Measurements from ENCODE around the gene OSTN. TPM values are rescaled to one million over a fixed set of nuclear protein-coding genes. Genes with fewer than 3 reads are reported as not detected.

OSTN gene
- total and polyA plus RNA-seq, 4 experiments from 2014 or later: not detected

DNA sequence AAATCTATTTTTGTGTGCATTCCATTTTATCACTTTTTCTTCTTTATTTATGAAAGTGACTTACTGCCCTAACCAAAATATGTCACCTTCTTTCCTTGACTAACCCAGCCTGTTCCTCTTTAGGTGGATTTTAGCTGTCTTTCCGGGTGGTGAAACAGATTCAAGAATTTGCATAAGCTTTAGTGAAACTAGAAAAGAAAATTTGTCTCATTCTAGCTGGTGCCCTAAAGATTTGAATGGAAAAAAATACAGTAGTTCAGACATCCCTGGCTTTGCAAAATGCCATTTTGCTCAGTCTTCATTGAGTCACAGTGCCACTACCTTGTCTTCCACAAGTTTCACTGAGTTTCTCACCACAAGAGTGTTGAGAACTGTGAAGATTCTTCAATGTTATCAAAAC lies 102.0 kb downstream of the OSTN start:
- no peak overlapping the region for H3K4me3 ChIP-seq (ENCODE audit: low read length in 2 of 2)
- H3K36me3 ChIP-seq (ENCODE audit: insufficient read depth, low read length): no peaks in the 10 kb centered on the region
- no peak overlapping the region for H3K4me3 Mint-ChIP-seq
- no peaks in the 10 kb centered on the region for H3K9me3 ChIP-seq (ENCODE audit: control insufficient read depth in 1 of 2, low read length in 2 of 2)
- peaks cover 0 to 4% (median 1%) of the 10 kb centered on the region in 8 donors for H3K9me3 Mint-ChIP-seq
- intact Hi-C loops (cut with micrococcal nuclease): no loop called here
- H3K4me1 ChIP-seq (ENCODE audit: insufficient read depth, low read length): no peaks in the 10 kb centered on the region
- ChIA-PET CTCF (ENCODE audit: partially characterized antibody) (no interaction called here), POLR2A (ENCODE audit: partially characterized antibody) (no interaction called here)
- peaks cover 0 to 2% of the 10 kb centered on the region in 2 donors for H3K27me3 Mint-ChIP-seq
- no peaks in the 10 kb centered on the region for H3K36me3 Mint-ChIP-seq
- no peaks in the 10 kb centered on the region for H3K27me3 ChIP-seq (ENCODE audit: insufficient read depth, low read length)
- no peak overlapping the region for H3K27ac ChIP-seq (ENCODE audit: low read depth, low read length)
- H3K27ac Mint-ChIP-seq: peak overlapping the region in 1 of 7 donors; percentile 10
- DNase-seq: no peak
- H3K4me1 Mint-ChIP-seq: no peaks in the 10 kb centered on the region

DNA sequence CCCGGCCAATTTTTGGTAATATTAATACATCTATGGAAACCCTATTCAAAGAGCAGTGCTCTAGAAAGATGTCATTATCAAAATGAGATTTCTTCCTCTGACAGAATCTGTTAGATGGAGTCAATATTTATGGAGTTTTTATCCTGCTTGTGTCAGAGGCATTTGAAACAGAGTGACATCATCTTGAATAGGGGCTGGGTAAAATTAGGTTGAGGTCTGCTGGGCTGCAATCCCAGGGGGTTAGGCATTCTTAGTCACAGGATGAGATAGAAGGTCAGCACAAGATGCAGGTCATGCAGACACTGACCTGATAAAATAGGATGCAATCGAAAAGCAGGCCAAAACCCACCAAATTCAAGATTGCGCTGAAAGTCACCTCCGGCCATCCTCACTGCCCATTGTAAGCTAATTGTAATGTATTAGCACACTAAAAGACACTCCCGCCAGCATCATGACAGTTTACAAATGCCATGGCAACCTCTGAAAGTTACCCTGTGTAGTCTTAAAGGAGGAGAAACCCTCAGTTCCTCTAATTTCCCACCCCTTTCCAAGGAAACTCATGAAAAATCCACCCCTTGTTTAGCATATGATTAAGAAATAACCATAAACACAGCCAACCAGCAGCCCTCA lies 102.9 kb downstream of the OSTN start:
- ChIA-PET POLR2A (ENCODE audit: partially characterized antibody) (no interaction called here), CTCF (ENCODE audit: partially characterized antibody) (no interaction called here)
- Histone ChIP-seq H3K27ac (ENCODE audit: low read depth, low read length) (no peak overlapping the region), H3K4me3 (ENCODE audit: low read length in 2 of 2) (no peak overlapping the region), H3K9me3 (ENCODE audit: control insufficient read depth in 1 of 2, low read length in 2 of 2) (no peaks in the 10 kb centered on the region), H3K36me3 (ENCODE audit: insufficient read depth, low read length) (no peaks in the 10 kb centered on the region), H3K4me1 (ENCODE audit: insufficient read depth, low read length) (no peaks in the 10 kb centered on the region), H3K27me3 (ENCODE audit: insufficient read depth, low read length) (no peaks in the 10 kb centered on the region)
- no peak for DNase-seq
- H3K27ac Mint-ChIP-seq: no peak overlapping the region
- no peaks in the 10 kb centered on the region for H3K36me3 Mint-ChIP-seq
- H3K27me3 Mint-ChIP-seq: peaks cover 0 to 2% of the 10 kb centered on the region in 2 donors
- no peak overlapping the region for H3K4me3 Mint-ChIP-seq
- intact Hi-C loops (cut with micrococcal nuclease): no loop called here
- peaks cover 0 to 4% (median 1%) of the 10 kb centered on the region in 8 donors for H3K9me3 Mint-ChIP-seq
- H3K4me1 Mint-ChIP-seq: no peaks in the 10 kb centered on the region

DNA sequence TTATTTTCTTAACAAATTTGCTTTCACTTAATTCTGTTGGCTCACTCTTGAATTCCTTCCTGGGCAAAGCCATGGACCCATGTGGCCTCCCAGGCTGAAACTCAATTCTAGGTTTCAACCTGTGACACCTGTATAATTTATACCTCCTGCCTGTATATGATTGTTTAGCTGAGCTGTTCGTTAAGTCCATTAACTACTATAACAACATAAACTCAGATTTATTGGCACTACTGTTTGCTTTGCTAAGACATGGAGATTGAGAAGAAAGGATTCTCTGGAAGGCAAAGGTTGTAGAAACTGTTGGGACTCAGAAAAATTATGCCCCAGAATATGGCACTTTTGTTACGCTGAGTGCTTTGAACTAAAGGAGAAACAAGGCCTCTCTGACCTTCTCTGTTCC lies 103.4 kb downstream of the OSTN start:
- no peak overlapping the region for H3K4me3 ChIP-seq (ENCODE audit: low read length in 2 of 2)
- H3K27ac ChIP-seq (ENCODE audit: low read depth, low read length): no peak overlapping the region
- Mint-ChIP-seq H3K9me3 (peaks cover 0 to 4% (median 0%) of the 10 kb centered on the region in 8 donors), H3K4me1 (no peaks in the 10 kb centered on the region), H3K27me3 (peaks cover 0 to 2% of the 10 kb centered on the region in 2 donors), H3K36me3 (no peaks in the 10 kb centered on the region), H3K4me3 (no peak overlapping the region), H3K27ac (no peak overlapping the region)
- CTCF ChIA-PET (ENCODE audit: partially characterized antibody): no interaction called here
- no peaks in the 10 kb centered on the region for H3K4me1 ChIP-seq (ENCODE audit: insufficient read depth, low read length)
- H3K36me3 ChIP-seq (ENCODE audit: insufficient read depth, low read length): no peaks in the 10 kb centered on the region
- POLR2A ChIA-PET (ENCODE audit: partially characterized antibody): no interaction called here
- intact Hi-C loops (cut with micrococcal nuclease): no loop called here
- H3K27me3 ChIP-seq (ENCODE audit: insufficient read depth, low read length): no peaks in the 10 kb centered on the region
- no peaks in the 10 kb centered on the region for H3K9me3 ChIP-seq (ENCODE audit: control insufficient read depth in 1 of 2, low read length in 2 of 2)
- no peak for DNase-seq

DNA sequence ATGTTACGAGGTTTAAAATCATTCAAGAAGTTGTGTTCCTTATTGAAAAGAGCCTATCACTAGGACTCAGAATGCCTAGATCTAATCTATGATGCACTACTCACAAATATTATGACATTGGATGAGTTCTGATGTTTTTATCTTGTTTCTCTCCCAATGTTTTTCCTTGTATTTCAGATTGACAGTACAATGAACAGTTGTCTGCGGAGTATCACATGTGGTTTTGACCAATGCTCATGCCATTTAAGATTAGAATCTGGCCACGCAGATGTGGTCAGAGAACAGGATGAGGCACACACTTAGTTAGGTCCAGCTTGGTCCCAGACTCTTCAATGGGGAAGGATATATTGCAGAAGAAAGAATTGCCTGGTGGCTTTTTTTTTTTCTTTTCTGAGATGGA lies 104.6 kb downstream of the OSTN start:
- no peak overlapping the region for H3K4me3 ChIP-seq (ENCODE audit: low read length in 2 of 2)
- DNase-seq: no peak
- H3K27me3 ChIP-seq (ENCODE audit: insufficient read depth, low read length): no peaks in the 10 kb centered on the region
- H3K4me3 Mint-ChIP-seq: no peak overlapping the region
- H3K27me3 Mint-ChIP-seq: peaks cover 0 to 2% of the 10 kb centered on the region in 2 donors
- CTCF ChIA-PET (ENCODE audit: partially characterized antibody): no interaction called here
- H3K9me3 Mint-ChIP-seq: peaks cover 0 to 2% (median 0%) of the 10 kb centered on the region in 8 donors
- H3K4me1 ChIP-seq (ENCODE audit: insufficient read depth, low read length): no peaks in the 10 kb centered on the region
- H3K36me3 Mint-ChIP-seq: no peaks in the 10 kb centered on the region
- POLR2A ChIA-PET (ENCODE audit: partially characterized antibody): no interaction called here
- H3K27ac Mint-ChIP-seq: no peak overlapping the region
- H3K9me3 ChIP-seq (ENCODE audit: control insufficient read depth in 1 of 2, low read length in 2 of 2): no peaks in the 10 kb centered on the region
- H3K27ac ChIP-seq (ENCODE audit: low read depth, low read length): no peak overlapping the region
- intact Hi-C loops (cut with micrococcal nuclease): no loop called here
- H3K36me3 ChIP-seq (ENCODE audit: insufficient read depth, low read length): no peaks in the 10 kb centered on the region
- H3K4me1 Mint-ChIP-seq: no peaks in the 10 kb centered on the region

DNA sequence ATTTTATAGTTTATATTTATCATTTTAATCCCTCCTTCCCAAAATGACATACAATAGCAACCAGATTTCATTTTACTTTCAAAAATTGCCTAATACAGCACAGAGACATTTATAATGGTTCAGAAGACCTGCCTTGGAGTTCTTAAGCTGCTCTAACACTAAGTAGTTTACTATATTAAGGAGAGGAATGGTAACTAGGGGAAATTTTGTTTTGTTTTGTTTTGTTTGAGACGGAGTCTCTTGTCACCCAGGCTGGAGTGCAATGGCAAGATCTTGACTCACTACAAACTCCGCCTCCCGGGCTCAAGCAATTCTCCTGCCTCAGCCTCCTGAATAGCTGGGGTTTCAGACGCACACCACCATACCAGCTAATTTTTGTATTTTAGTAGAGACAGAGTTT lies 107.4 kb downstream of the OSTN start:
- no peaks in the 10 kb centered on the region for H3K36me3 ChIP-seq (ENCODE audit: insufficient read depth, low read length)
- ChIA-PET CTCF (ENCODE audit: partially characterized antibody) (no interaction called here), POLR2A (ENCODE audit: partially characterized antibody) (no interaction called here)
- H3K9me3 ChIP-seq (ENCODE audit: control insufficient read depth in 1 of 2, low read length in 2 of 2): no peaks in the 10 kb centered on the region
- Mint-ChIP-seq H3K4me1 (no peaks in the 10 kb centered on the region), H3K4me3 (no peak overlapping the region), H3K27ac (no peak overlapping the region), H3K9me3 (peaks cover 0 to 2% (median 0%) of the 10 kb centered on the region in 8 donors), H3K36me3 (no peaks in the 10 kb centered on the region), H3K27me3 (no peaks in the 10 kb centered on the region)
- no peaks in the 10 kb centered on the region for H3K4me1 ChIP-seq (ENCODE audit: insufficient read depth, low read length)
- H3K27me3 ChIP-seq (ENCODE audit: insufficient read depth, low read length): no peaks in the 10 kb centered on the region
- no peak overlapping the region for H3K27ac ChIP-seq (ENCODE audit: low read depth, low read length)
- intact Hi-C loops (cut with micrococcal nuclease): no loop called here
- H3K4me3 ChIP-seq (ENCODE audit: low read length in 2 of 2): no peak overlapping the region
- DNase-seq: no peak

DNA sequence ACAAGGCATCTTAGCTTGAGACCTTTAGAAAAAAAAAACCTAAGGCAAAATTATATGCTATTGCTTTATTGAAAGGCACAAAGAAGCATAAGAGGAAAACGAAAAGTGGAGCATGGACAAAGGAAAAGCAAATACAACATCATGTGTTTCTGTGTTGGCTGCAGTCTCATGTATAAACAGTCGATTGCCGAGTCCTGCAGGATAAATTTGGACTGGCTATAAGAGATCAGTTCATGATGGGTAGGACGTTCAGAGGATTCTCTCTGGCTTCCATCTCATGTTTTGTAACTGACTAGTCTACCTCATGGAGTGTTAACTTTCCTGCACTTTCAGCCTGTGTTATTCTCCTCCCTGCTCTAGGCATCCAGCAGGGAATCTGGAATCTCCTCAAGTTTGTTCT lies 108.3 kb downstream of the OSTN start:
- H3K27ac ChIP-seq (ENCODE audit: low read depth, low read length): no peak overlapping the region
- CTCF ChIA-PET (ENCODE audit: partially characterized antibody): no interaction called here
- no peaks in the 10 kb centered on the region for H3K27me3 ChIP-seq (ENCODE audit: insufficient read depth, low read length)
- no peak for DNase-seq
- no peaks in the 10 kb centered on the region for H3K9me3 ChIP-seq (ENCODE audit: control insufficient read depth in 1 of 2, low read length in 2 of 2)
- Mint-ChIP-seq H3K36me3 (no peaks in the 10 kb centered on the region), H3K27ac (no peak overlapping the region), H3K27me3 (no peaks in the 10 kb centered on the region), H3K9me3 (peaks cover 0 to 3% (median 0%) of the 10 kb centered on the region in 8 donors), H3K4me3 (no peak overlapping the region), H3K4me1 (no peaks in the 10 kb centered on the region)
- intact Hi-C loops (cut with micrococcal nuclease): no loop called here
- H3K4me1 ChIP-seq (ENCODE audit: insufficient read depth, low read length): no peaks in the 10 kb centered on the region
- no peak overlapping the region for H3K4me3 ChIP-seq (ENCODE audit: low read length in 2 of 2)
- H3K36me3 ChIP-seq (ENCODE audit: insufficient read depth, low read length): no peaks in the 10 kb centered on the region
- POLR2A ChIA-PET (ENCODE audit: partially characterized antibody): no interaction called here

DNA sequence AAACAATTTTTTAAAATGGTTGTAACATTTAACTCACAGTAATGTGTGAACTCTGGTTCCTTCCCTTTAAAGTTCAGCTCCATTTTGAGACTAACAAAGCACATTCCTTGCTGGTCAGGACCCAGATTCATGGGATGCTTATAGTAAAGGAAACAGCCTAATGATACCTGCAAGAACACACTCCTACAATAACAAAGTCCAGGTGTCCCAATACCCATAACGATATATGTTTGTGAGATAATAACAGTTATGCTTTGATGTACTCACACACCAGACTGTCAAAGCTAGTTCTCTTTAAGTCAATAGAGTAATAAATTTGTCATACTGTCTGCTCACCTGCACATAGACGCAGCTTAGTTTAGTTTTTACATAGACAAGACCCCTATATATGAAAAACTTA lies 114.3 kb downstream of the OSTN start:
- ChIA-PET CTCF (ENCODE audit: partially characterized antibody) (no interaction called here), POLR2A (ENCODE audit: partially characterized antibody) (no interaction called here)
- Mint-ChIP-seq H3K4me3 (no peak overlapping the region), H3K4me1 (no peaks in the 10 kb centered on the region), H3K27me3 (no peaks in the 10 kb centered on the region), H3K9me3 (peaks cover 0 to 6% (median 0%) of the 10 kb centered on the region in 8 donors), H3K27ac (no peak overlapping the region), H3K36me3 (no peaks in the 10 kb centered on the region)
- intact Hi-C loops (cut with micrococcal nuclease): no loop called here
- Histone ChIP-seq H3K27me3 (ENCODE audit: insufficient read depth, low read length) (no peaks in the 10 kb centered on the region), H3K9me3 (ENCODE audit: control insufficient read depth in 1 of 2, low read length in 2 of 2) (no peaks in the 10 kb centered on the region), H3K4me1 (ENCODE audit: insufficient read depth, low read length) (no peaks in the 10 kb centered on the region), H3K36me3 (ENCODE audit: insufficient read depth, low read length) (no peaks in the 10 kb centered on the region), H3K27ac (ENCODE audit: low read depth, low read length) (no peak overlapping the region), H3K4me3 (ENCODE audit: low read length in 2 of 2) (no peak overlapping the region)
- no peak for DNase-seq

All from CD4-positive, alpha-beta memory T cell (primary cell).